ENCODE data around the gene CANT1. TPM values are rescaled to one million over a fixed set of nuclear protein-coding genes. Genes with fewer than 3 reads are reported as not detected.

CANT1 gene
- total and polyA plus RNA-seq, 3 donors from 2014 or later = 60.6 to 80.5 (median 64.1) TPM

DNA sequence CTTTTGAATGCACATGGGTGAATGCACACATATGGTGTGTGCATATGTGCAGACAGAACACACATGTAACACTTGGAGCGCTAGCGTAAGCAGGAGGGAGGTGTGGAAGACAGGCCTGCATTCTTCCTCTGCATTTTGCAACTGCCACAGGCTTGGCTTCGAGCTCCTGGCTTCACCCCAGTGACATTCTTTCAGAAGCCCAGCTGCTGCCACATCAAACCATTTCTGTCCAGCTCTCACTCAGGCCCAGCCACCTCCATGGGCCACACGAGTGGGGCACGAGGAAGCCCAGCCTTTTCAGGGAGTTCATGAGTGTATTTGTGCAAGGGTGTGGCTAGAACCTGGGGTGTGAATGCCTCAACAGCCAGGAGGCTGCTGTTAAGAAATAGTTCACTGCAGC lies 48.6 kb downstream of the CANT1 start:
- no peak for DNase-seq

DNA sequence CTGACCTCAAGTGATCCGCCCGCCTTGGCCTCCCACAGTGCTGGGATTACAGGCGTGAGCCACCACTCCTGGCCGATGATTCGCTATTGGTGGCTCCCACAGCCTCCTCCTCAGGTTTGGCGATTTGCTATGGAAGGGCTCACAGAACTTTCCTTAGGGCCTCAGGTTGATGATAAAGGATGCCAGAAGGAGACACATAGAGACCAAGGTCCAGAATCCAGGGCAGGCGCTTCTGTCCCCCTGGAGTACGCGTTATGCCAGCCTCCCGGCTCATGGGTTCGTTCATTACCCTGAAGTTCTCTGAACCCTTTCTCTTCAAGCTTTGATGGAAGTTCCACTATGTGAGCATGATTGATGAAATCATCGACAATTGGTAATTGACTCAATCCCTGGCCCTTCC lies 49.8 kb downstream of the CANT1 start:
- TF ChIP-seq POLR2A (IDR thresholded peaks at IDR 0.05) = no peak
- TF ChIP-seq, protein P1, sequence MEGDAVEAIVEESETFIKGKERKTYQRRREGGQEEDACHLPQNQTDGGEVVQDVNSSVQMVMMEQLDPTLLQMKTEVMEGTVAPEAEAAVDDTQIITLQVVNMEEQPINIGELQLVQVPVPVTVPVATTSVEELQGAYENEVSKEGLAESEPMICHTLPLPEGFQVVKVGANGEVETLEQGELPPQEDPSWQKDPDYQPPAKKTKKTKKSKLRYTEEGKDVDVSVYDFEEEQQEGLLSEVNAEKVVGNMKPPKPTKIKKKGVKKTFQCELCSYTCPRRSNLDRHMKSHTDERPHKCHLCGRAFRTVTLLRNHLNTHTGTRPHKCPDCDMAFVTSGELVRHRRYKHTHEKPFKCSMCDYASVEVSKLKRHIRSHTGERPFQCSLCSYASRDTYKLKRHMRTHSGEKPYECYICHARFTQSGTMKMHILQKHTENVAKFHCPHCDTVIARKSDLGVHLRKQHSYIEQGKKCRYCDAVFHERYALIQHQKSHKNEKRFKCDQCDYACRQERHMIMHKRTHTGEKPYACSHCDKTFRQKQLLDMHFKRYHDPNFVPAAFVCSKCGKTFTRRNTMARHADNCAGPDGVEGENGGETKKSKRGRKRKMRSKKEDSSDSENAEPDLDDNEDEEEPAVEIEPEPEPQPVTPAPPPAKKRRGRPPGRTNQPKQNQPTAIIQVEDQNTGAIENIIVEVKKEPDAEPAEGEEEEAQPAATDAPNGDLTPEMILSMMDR (IDR thresholded peaks at IDR 0.05) = no peak
- Histone ChIP-seq H3K36me3 (ENCODE audit: low read depth, missing control alignments) (no peaks in the 10 kb centered on the region), H3K9me3 (no peaks in the 10 kb centered on the region), H3K27ac (no peak overlapping the region), H3K4me3 (no peak overlapping the region), H3K4me1 (no peaks in the 10 kb centered on the region), H3K27me3 (no peaks in the 10 kb centered on the region)
- DNase-seq = no peak
- WGBS, 2 donors = 92% methylated on average over 6 to 12 of the region's 12 CpGs
- intact Hi-C loops (cut with DNase I; ENCODE audit: low total_unique reads) = no loop called here

More for the DNA sequence above, 48.6 kb downstream of the CANT1 start:
- no peak overlapping the region for H3K4me3 ChIP-seq
- H3K27me3 ChIP-seq = no peaks in the 10 kb centered on the region
- intact Hi-C loops (cut with DNase I; ENCODE audit: low total_unique reads) = no loop called here
- TF ChIP-seq, protein P1 (IDR thresholded peaks at IDR 0.05) = no peak
- TF ChIP-seq POLR2A (IDR thresholded peaks at IDR 0.05) = no peak
- H3K9me3 ChIP-seq = no peaks in the 10 kb centered on the region
- H3K27ac ChIP-seq = no peak overlapping the region
- 82 to 86% methylated on average over 5 of the region's 5 CpGs for WGBS, 2 donors
- H3K4me1 ChIP-seq = no peaks in the 10 kb centered on the region
- no peaks in the 10 kb centered on the region for H3K36me3 ChIP-seq (ENCODE audit: low read depth, missing control alignments)

DNA sequence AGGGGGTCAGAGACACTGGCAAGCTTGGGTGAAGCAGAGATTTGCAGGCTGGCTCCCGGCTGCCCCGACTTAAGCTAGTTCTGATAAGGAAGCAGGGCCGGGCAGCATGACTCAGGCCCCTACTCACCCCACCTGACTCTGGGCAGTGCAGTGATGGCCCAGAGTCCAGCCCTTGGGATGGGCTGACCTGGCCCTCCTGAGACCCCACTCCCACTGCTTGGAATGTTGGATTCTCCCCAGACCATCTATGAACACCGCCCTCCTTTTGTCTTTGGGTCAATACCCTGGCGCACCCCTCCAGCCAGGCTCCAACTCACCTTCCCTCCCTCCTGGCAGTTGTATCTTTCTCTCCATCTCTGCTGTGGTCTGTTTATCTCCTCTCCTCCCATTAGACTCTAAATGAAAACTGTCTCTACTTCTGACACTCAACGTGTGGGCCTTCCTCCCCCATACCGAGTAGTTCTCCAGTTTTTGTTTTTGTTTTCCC lies 50.9 kb downstream of the CANT1 start:
- 86 to 88% methylated on average over 4 to 7 of the region's 7 CpGs for WGBS, 2 donors
- no peak overlapping the region for H3K4me3 ChIP-seq
- no peaks in the 10 kb centered on the region for H3K27me3 ChIP-seq
- DNase-seq = no peak
- TF ChIP-seq POLR2A (IDR thresholded peaks at IDR 0.05) = no peak
- TF ChIP-seq, protein P1 (IDR thresholded peaks at IDR 0.05) = no peak
- no peaks in the 10 kb centered on the region for H3K9me3 ChIP-seq
- intact Hi-C loops (cut with DNase I; ENCODE audit: low total_unique reads) = no loop called here
- H3K4me1 ChIP-seq = peaks cover 6% of the 10 kb centered on the region
- H3K27ac ChIP-seq = no peak overlapping the region
- no peaks in the 10 kb centered on the region for H3K36me3 ChIP-seq (ENCODE audit: low read depth, missing control alignments)

DNA sequence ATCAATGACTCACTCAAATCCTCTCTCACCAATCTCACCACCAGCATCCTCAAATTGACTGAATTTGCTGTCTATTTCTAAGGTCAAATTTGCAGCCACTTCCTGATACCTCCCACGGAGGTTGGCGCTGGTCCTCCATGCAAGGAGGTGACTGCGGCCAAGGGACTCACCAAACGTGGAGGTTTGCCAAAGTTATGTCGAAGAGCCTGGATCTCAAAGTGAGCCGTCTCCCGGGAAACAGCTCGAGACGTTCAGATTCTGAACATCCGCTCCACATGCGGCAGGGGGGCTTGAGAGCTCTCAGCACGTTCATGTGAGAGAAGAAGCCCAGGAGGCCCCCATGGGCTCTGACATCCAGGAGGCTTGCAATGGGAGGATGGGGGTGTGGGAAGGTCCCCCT lies 52.4 kb downstream of the CANT1 start:
- H3K9me3 ChIP-seq = no peaks in the 10 kb centered on the region
- no peak overlapping the region for H3K27ac ChIP-seq
- WGBS, 2 donors = 46 to 55% methylated on average over 10 to 12 of the region's 12 CpGs
- H3K4me3 ChIP-seq = no peak overlapping the region
- no peak for DNase-seq
- intact Hi-C loops (cut with DNase I; ENCODE audit: low total_unique reads) = no loop called here
- TF ChIP-seq, protein P1 (IDR thresholded peaks at IDR 0.05) = no peak
- no peak for TF ChIP-seq POLR2A (IDR thresholded peaks at IDR 0.05)
- peaks cover 13% of the 10 kb centered on the region for H3K4me1 ChIP-seq
- no peaks in the 10 kb centered on the region for H3K27me3 ChIP-seq
- H3K36me3 ChIP-seq (ENCODE audit: low read depth, missing control alignments) = no peaks in the 10 kb centered on the region

DNA sequence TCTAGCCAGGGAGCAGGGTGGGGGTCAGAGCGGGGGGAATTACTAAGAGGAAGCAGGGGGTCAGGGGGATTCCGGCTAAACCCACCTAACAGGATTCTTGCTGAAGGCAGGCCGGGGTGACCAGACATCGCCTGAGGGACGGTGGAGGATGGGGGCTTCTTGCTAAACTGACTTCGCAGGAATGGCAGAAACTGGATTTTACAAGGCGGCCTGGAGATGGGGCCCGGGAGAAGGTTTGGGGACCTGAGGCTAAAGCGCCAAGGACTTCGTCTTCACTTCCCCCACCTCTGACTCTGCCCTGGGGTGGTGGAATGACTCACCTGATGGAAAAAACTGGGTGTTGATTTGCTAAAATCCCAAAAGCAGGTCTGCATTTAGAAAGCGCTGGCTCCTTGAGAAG lies 53.3 kb downstream of the CANT1 start:
- TF ChIP-seq, protein P1 (IDR thresholded peaks at IDR 0.05) = no peak
- no peak for TF ChIP-seq POLR2A (IDR thresholded peaks at IDR 0.05)
- Histone ChIP-seq H3K36me3 (ENCODE audit: low read depth, missing control alignments) (no peaks in the 10 kb centered on the region), H3K27me3 (no peaks in the 10 kb centered on the region), H3K4me1 (peaks cover 16% of the 10 kb centered on the region), H3K4me3 (no peak overlapping the region), H3K27ac (no peak overlapping the region), H3K9me3 (no peaks in the 10 kb centered on the region)
- DNase-seq = no peak
- WGBS, 2 donors = 88 to 90% methylated on average over 10 to 11 of the region's 11 CpGs
- intact Hi-C loops (cut with DNase I; ENCODE audit: low total_unique reads) = no loop called here
